CD4-positive, alpha-beta T cell treated with Interleukin-15 for 4 hours (primary cell): ENCODE data around the gene PLEKHA3.
A peak's percentile ranks its signal among the peaks of the same experiment; 100 is the strongest.
"Not testable (repeated sequence)": the region's sequence is repeated elsewhere in the genome, so short reads cannot be mapped to it uniquely, and the experiment has no call there.

Source experiments
- DNase-seq: peaks from one replicate; pipeline ENCODE4 v3.0.0-alpha.2; 2020; ENCODE audit warnings: low spot score

PLEKHA3 gene

GRCh38 chr2:178480227-178481181, at the start of gene PLEKHA3:
Gene PLEKHA3, plus strand, starts transcription at chr2:178480457. Its CDS starts 413 bp downstream, at chr2:178480870.
- peak; percentile 76 for DNase-seq

DNA sequence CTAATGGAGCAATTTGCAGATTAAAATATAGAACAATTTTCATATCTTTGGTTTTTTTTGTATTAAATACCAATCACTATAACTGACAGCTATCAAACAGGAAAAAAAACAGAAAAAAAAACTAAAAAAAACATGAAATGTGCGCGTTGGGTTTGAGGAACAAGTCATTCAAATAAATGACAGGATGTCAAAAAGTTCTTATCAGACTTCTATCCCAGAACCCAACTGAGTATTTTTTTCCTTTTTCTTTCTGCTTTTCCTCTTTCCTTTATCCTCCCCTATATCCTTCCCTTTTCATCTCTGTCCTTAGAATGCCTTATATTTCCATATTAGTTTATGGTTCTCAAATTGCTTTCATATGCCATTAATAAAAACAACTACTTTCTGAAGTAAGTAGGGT, 43.6 kb upstream of the PLEKHA3 start:
- DNase-seq, result no peak

DNA sequence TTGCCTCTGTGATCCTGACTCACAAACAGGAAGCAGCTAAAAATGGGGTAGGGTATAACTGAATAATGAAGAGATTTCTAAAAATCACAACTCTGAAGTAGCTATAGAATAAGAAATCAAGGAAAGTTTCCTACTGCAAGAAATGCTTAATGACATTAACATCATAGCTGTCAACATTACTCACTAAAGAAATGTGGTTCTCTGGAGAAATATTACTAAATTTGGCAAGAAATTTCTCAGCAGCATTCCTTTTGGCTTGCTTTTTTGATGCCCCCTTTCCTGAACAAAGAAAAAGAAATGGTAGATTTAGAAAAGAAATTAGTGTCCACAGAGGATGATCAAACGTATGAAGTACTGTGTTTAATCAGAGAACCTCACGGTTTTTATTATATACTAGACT, 38.8 kb upstream of the PLEKHA3 start:
- no peak for DNase-seq

GRCh38 chr2:178448968-178449661, 31.1 kb upstream of the PLEKHA3 start:
- no peak for DNase-seq

- DNase-seq, result no peak
These were observed 30.3 kb upstream of the PLEKHA3 start for GRCh38 chr2:178449700-178450523.

GRCh38 chr2:178450524-178450773, 29.8 kb upstream of the PLEKHA3 start:
- DNase-seq, result no peak

DNA sequence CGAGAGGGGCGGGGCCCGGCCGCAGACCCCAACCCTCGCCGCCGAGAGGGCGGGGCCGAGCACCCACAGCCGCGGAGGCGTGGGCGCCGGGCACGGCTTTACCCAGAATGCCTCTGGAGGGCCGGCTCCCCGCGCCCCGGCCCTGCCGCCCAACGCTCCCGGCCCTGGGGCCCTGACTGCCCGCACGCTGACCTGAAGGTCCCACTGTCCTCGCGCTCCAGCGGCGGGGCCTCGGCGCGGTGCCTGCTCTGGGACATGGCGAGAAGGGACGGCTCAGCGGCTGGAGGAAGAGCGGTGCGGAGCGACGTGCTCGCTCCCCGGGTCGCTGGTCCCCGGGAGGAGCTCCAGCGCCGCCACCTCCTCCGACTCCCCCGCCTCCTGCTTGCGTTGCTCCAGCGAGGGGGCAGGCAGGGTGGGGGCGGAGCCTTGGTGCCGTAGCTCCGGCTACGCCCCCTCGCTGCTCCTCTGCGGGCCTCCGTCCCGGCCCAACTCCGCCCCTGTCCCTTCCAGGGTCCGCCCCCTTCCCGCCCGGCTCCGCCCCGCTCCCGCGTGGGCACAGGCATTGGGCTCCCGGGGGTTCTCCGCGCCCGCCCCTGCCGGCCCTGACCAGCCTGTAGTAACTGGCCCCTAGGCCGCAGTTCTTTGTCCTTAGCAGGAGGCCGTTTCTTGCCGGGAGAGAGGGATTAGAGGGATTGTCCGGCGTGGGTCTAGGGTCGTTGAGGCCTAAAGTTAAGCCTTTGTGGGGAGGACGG, 29.3 kb upstream of the PLEKHA3 start, which contains the start of the genes PJVK and PRKRA:
Gene PJVK (plus strand): TSS at position 605 of the 752 bp plus-strand sequence. CDS start 2,032 bp downstream, outside the sequence.
Gene PRKRA (minus strand): TSS at position 402 of the 752 bp plus-strand sequence. CDS start 145 bp downstream, at position 257.
- peak; percentile 94 for DNase-seq

DNA sequence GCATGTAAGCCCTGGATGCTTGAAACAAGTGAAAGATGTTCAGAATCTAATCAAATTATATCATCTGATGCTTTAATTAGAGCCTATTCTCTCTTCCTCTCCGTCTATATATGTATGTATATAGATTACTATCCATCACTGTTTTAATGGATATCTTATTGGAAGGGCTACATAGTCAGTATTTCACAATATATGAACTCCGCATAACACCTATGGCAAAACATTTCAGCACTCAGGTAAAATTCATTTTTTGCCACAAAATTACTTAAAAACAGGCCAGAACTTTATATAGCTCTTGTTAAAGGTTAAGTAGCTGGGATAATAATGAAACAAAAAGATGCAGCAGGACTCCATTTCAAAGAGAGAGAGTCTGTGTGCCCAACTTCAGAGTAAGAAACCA, 27.9 kb upstream of the PLEKHA3 start:
- DNase-seq, result no peak

DNA sequence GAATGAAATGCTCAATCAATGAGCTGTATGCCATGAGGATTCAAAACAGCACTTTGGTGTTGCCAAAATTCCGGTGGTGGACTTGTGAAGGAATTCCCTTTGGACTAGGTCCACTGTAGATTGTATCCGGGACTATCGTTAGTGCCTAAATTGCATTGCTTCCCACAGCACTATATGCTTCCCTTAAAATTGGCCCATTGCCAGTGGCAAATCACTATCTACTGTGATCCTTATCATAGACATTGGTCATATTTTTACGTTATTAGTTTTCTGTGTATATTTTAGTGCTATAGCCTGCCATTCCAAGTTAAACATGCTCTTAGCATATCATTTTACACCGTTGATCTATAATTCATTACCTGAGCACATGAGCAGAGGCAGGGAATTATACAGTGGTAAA, 27.4 kb upstream of the PLEKHA3 start:
- DNase-seq, result no peak

GRCh38 chr2:178455947-178456346, 24.3 kb upstream of the PLEKHA3 start:
- DNase-seq, result no peak

- DNase-seq, result no peak
These were observed 22.8 kb upstream of the PLEKHA3 start for GRCh38 chr2:178457390-178457886.

DNA sequence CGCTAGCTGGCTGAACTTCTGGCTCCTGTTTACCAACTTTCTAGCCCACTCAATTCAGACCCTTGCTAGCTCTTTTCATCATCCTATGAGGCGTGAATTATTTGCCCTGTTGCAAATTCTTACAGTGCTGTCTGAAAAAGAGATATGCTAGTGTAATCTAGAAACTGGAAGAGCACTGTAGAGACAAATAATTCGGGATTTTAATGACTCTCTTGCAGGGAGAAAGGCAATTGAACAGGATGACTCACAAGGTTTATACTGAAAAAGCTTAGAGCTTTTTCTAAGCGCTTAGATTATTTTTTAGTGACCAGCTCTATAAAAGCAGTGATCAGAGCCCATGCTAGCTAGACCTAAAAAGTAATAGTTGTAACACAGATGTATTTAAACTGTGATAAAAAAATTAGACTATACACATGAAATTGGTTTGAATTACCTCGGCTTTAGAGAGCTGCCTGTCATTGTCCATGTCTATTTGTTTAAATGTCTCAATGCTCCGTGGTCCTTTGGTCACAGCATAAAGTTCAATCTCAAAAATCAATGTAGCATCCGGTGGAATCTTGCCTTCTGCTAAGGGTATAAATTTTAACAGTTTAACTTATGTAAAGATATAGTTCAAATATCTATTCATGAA, 10.9 kb upstream of the PLEKHA3 start:
- no peak for DNase-seq

DNA sequence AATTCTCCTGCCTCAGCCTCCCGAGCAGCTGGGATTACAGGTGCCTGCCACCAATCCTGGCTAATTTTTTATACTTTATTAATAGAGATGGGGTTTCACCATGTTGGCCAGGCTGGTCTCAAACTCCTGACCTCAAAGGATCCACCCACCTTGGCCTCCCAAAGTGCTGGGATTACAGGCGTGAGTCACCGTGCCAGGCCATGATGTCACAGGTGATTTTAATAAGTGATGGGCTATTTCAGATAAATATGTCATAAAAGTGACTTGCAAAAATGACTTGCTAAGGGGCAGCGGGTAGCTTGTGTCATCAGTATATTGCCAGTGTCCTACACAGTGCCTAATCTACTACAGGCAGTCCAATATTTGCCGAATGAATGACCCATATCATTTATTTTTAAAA, 8.9 kb upstream of the PLEKHA3 start:
- DNase-seq, result not testable (repeated sequence)

- DNase-seq, result no peak
These were observed 6.9 kb upstream of the PLEKHA3 start for GRCh38 chr2:178473373-178473772.

GRCh38 chr2:178473931-178474330, 6.3 kb upstream of the PLEKHA3 start:
- no peak for DNase-seq

DNA sequence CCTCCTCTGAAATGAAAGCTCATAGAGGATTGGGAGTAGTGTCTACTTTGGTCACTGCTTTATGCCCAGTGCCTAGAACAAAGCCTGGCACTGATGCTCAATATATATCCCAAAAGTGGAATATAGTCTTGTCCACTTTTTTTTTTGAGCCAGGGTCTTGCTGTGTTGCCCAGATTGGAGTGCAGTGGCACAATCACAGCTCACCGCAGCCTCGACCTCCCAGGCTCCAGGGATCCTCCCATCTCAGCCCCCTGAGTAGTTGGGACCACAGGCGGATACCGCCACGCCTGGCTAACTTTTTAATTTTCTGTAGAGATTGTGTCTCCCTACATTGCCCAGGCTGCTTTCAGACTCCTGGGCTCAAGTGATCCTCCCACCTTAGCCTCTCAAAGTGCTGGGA, 5.7 kb upstream of the PLEKHA3 start:
- DNase-seq, result no peak

GRCh38 chr2:178476477-178476876, 3.8 kb upstream of the PLEKHA3 start:
- no peak for DNase-seq

DNA sequence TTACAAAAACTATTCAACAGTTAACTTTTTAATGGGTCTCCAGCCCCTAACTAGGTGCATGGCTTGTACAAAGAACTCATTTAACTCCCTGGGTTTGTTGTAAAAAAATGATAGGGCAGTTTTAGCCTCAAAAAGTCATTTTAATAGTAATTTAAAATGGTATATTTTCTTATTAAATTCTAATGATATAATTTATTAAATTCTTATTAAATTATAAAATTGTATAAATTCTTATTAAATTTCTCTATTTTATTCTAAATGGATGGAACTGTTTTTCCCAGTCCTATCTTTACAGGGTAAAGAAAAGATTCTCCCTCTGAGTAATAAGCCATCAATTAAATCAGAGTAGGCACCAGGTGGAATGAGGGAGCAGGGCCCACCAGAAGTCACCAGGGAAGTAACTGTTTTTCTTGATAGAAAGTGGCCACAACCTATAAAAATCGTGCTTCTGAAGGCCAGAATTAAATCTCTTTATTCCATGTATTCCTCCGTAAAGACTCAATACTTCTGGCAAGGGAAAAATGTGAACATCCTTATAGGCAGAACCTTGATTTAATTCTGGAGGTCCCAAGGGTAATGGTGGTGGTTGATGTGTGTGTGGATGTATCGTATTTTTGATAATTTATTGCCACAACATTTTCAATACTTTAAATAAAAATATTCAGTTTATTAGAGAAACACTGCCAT, 2.7 kb upstream of the PLEKHA3 start:
- no peak for DNase-seq

- DNase-seq, result peak; percentile 3
These were observed 2.2 kb upstream of the PLEKHA3 start for GRCh38 chr2:178478130-178478438.
